NCI-H510A (cell line): ENCODE measurements around the gene GNAZ.
"Not testable (repeated sequence)": the region's sequence is repeated elsewhere in the genome, so short reads cannot be mapped to it uniquely, and the experiment has no call there.

Experiments
- DNase-seq: peaks from one replicate; lab custom pipeline; 2025; lab: John Stamatoyannopoulos, UW

GNAZ gene

DNA sequence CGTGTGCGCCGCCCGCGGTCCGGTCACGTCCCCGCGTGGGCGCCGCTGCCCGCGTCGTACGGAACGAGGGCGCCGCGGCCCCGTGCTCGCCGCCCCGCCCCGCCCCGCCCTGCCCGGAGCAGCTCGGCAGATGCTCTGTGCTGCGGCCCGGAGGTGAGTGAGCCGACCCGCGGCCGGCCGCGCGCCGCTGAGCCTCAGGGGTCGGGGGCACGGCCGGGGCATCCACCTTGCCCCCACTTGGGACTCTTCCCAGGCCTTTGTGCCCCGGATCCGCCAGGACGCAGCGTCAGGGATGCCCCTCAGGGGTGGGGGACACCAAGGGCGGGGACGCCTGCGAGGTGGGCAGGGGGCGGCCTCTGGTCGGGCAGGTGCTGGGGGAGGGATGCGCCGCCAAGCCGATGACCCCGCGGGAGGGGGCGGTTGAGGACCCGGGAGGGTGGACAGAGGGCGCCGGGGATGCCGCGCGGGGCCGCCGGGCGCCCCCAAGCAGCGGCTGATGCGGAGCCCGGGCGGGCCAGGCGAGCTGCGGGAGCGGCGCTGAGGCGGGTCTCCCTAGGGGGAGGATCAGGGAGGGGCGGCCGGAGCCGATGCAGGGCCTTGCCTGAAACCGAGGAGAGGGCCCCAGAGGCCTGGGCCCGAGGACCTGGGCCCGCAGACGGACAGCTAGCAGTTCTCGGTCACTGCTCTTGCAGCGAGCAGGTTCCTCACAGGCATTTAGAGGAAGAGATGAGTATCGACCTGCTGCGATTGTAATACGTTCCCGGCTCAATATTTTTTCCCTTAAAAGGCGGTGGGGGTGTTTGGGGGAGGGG, at the start of gene GNAZ:
TSS of gene GNAZ (plus strand) at position 102 of the 812 bp plus-strand sequence. CDS start 25,177 bp downstream, outside the sequence.
- peak; percentile 10 for DNase-seq

- DNase-seq = no peak
Observed at GRCh38 chr22:23020659-23021293, 49.5 kb upstream of the GNAZ start.

GRCh38 chr22:23021660-23022353, 48.5 kb upstream of the GNAZ start:
- DNase-seq = not testable (repeated sequence)

DNA sequence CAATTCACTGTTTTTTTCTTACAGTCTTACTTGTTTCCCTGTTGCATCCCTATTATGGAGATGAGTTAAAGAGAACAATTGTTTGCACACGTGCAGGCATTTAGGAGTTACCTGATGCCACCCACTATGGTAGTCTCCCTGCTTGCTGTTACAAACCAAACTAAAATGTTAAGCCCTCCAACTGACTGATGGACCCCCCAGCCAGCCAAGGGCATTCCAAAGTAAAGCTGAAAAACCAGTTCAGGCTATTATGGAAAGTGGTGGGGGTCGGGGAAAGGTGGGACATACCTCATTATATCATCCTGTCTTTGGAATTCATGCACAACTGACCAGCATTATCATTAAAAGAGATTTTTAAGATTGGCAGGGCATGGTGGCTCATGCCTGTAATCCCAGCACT, 47.0 kb upstream of the GNAZ start:
- DNase-seq = no peak

DNA sequence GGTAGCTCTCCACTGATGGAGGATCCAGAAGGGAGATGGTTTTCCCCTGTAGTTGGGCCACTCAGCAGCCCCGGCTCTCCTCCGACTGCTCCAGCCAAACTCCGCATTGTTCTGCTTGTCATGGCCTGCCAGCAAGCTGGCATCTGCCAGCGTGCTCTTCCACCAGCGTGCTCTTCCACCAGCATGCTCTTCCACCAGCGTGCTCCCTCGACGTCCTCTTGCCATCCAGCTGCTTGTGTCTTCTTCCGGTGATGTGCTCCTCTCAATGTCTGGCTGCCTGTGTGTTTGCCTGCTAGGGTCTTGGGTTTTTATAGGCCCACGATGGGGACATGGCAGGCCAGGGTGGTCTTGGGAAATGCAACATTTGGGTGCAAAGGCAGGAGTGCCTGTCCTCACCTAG, 43.5 kb upstream of the GNAZ start:
- DNase-seq = no peak

- not testable (repeated sequence) for DNase-seq
Observed at GRCh38 chr22:23027849-23028248, 42.5 kb upstream of the GNAZ start.

GRCh38 chr22:23029521-23030228, 40.6 kb upstream of the GNAZ start:
- no peak for DNase-seq

GRCh38 chr22:23031381-23031780, 38.9 kb upstream of the GNAZ start:
- no peak for DNase-seq

DNA sequence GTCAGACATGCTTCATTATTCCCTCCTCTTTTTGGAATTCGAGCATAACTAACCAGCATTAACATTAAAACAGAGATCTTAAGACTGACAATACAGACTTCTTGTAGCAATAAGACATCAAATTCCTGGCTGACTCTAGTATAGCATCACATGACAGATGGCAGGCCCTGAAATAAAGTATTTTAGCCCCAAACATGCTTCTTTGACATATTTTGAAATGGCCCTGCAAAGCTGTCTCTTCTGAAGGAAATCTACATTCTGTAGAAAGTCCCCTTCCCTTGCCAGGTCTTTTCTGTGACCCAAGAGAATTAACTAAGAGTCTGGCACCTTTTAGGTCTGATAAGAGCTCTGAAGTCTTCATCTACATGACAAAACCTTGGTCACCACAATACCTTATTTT, 38.5 kb upstream of the GNAZ start:
- DNase-seq = no peak

- no peak for DNase-seq
Observed at GRCh38 chr22:23032658-23033057, 37.7 kb upstream of the GNAZ start.

DNA sequence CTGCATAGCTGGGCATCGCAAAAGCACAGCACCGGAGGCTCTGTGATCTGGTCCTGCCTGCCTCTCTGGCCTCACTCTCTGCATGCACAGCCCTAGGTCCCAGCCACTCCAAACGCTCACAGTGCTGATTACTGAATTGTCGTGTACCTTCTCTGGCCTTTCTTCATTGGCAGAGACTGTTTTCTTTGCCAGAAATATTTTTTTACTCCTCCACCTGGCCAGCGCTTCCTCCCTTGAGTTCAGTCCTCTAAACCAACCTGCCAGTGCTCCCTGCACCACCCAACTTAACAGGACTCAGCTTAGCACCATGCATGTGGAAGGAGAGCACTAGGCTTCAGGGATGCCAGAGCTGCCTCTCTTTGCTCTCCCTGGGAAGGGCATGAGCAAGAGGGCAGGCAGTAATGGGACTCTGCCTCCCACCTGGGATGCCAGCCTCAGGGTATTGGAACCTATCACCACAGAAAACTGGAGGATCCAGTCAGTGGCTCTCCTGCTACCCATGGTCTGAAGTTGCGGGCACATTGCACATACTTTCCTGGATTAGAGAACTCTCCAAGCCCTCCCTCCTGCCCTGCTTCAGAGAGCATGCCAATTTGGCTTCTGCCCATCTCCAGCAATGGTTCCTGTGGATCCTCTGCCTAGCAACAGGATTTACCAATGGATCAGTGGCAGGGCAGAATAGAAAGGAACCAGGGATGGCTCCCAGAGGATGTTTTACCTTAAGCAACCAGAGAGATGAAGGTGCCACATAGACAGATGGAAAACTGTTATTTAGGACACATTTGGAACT, 37.0 kb upstream of the GNAZ start:
- DNase-seq = no peak

GRCh38 chr22:23034621-23035556, 35.4 kb upstream of the GNAZ start:
- DNase-seq = no peak

GRCh38 chr22:23035557-23036277, 34.6 kb upstream of the GNAZ start:
- no peak for DNase-seq

DNA sequence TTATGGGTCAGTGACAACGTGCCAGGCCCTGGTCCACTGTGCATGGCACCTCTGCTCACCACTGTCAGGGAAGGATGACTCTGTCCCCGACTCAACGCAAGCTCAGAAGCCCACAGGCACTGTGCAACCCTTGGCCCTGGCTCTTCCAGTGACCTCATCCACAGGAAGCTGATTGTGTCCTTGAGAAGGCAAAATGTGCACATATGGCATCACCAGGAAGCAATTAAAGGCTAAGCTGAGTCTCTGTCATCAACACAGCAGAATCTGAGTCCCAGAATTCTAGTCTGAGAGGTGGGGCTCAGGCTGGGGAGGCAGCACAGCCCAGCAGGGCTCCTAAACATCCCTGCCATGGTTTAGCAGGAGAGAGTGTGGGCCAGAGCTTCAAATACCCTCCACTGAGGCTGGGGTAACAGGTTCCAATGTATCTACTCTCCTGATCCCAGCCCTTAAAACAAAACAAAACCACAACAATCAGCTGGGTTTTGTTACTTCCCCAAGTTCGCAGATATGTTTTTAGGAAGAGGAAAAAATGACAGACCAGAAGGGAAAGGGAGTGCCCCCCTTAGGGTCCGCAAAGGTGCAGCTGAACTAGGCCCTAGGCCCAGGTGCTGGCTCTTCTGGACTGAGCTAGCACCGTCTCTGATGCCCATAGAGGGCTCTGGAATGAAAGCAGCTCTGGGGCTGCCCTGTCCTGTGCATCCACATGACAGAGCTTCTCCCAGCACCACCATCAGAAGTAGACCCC, 33.5 kb upstream of the GNAZ start:
- DNase-seq = no peak

DNA sequence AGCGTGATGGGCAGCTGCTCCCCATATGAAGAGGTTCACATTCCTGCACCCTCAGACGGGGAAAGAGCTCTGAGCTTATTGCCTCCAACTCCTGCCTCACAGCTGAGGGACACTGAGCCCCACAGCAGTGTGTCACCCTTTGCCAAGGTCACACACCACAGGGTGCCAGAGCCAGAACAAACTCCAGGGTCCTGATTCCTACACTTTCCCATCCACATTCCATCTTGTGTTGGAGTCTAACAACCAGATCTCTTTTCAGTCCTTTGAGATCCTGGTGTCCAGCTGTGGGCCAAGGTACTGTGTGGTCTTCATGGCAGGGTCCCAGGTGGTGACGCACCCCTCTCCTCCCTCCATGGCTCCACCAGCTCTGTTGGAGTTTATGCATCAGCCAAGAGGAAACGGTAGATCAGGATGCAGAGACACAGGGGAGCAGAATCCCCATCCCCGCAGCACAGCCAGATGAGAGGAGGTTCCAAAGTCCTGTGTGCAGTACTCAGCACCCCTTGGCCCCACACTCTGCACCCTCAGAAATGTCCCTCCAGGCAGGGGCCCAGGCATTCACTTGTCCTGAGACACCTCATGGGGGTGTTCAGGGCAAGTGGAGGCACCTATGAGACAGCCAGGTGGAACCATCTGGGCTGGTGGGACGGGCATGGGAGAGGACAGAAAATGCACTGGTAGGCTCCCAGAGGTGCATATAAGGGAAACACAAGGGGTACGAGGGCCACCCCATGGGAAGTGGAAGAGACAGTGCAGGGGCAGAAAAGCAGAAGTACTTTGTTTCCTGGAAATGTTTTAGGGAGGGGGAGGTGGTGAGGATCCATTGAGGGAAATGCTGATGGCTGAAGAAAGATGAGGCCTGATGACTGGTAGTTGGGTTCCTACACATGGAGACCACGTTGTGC, 32.6 kb upstream of the GNAZ start:
- no peak for DNase-seq

- no peak for DNase-seq
Observed at GRCh38 chr22:23038334-23038642, 32.0 kb upstream of the GNAZ start.

DNA sequence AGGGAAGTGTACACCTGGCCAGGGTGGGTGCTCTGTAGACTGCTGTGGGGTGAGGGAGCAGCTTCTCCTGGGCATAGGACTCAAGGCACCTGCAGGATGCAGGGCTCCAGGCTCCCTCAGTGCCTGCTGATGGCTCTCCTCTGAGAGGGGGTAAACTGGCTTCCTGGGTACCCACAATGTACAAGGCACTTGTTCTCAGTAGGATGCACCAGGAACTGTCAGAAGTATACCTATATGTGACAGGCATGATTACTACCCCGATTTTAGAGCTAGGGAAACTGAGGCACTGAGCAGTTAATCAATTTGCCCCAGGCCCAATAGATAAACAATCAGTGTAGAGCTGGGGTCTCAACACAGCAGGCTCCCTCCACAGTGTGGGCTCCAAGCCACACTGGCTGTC, 31.4 kb upstream of the GNAZ start:
- DNase-seq = no peak

DNA sequence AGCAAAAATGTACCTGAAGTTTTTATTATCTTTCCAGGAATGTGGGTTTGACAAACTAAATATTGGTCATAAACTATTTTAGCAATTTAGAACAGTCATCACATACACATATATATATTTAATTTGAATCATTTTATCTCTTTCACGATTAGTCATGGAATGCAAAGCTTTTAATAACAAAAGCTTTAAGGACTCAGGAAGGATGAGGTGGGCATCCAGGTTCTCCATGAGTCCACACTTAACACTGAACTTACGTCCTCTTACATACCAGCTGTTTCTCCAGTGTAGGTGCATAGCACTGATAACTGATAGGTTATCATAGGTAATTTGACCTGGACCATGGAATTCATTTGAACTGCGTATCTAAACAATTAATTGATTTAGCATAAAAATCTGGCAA, 28.1 kb upstream of the GNAZ start:
- DNase-seq = no peak
